Dendritic cell treated with granulocyte-macrophage colony-stimulating factor and Interleukin-4, amounts not matched to agents 40 ng/mL and 50 ng/mL, for 4 days (primary cell): ENCODE measurements around the gene TDRKH.
"Not testable (repeated sequence)": the region's sequence is repeated elsewhere in the genome, so short reads cannot be mapped to it uniquely, and the experiment has no call there.

Experiments used
- H3K27ac Mint-ChIP-seq: one replicate; pipeline ENCODE4 v1.8.0; 2022; ENCODE audit warnings: mild to moderate bottlenecking, mixed read lengths
- H3K27me3 Mint-ChIP-seq: one replicate; pipeline ENCODE4 v1.8.0; 2022; ENCODE audit warnings: mild to moderate bottlenecking, mixed read lengths
- H3K36me3 Mint-ChIP-seq: one replicate; pipeline ENCODE4 v1.8.0; 2022; ENCODE audit warnings: low read depth, mixed read lengths
- H3K4me1 Mint-ChIP-seq: one replicate; pipeline ENCODE4 v1.8.0; 2022; ENCODE audit warnings: low read depth, mixed read lengths
- H3K4me3 Mint-ChIP-seq: one replicate; pipeline ENCODE4 v1.8.0; 2022; ENCODE audit warnings: mild to moderate bottlenecking, moderate library complexity, mixed read lengths
- H3K9me3 Mint-ChIP-seq: one replicate; pipeline ENCODE4 v1.8.0; 2022; ENCODE audit warnings: mixed read lengths
- intact Hi-C: fragments of 100-400 bp; cut with micrococcal nuclease; formaldehyde crosslinking; loops from one replicate; pipeline ENCODE4 v1.15.0; 2022

Gene TDRKH

GRCh38 chr1:151802372-151802771 lies 12.1 kb upstream of the TDRKH start:
- Mint-ChIP-seq H3K36me3 (no peaks in the 10 kb centered on the region), H3K27me3 (peaks cover 57% of the 10 kb centered on the region), H3K9me3 (no peaks in the 10 kb centered on the region), H3K27ac (no peak overlapping the region), H3K4me3 (no peak overlapping the region), H3K4me1 (peaks cover 21% of the 10 kb centered on the region)
- intact Hi-C loops, result no loop called here

GRCh38 chr1:151801846-151802245 lies 11.5 kb upstream of the TDRKH start:
- Mint-ChIP-seq H3K4me3 (no peak overlapping the region), H3K36me3 (peaks cover 5% of the 10 kb centered on the region), H3K4me1 (peaks cover 18% of the 10 kb centered on the region), H3K9me3 (no peaks in the 10 kb centered on the region), H3K27me3 (peaks cover 53% of the 10 kb centered on the region), H3K27ac (no peak overlapping the region)
- intact Hi-C loops, result no loop called here

GRCh38 chr1:151801310-151801820 lies 11.1 kb upstream of the TDRKH start:
- peaks cover 10% of the 10 kb centered on the region for H3K36me3 Mint-ChIP-seq
- peaks cover 18% of the 10 kb centered on the region for H3K4me1 Mint-ChIP-seq
- H3K4me3 Mint-ChIP-seq, result no peak overlapping the region
- no peaks in the 10 kb centered on the region for H3K9me3 Mint-ChIP-seq
- H3K27ac Mint-ChIP-seq, result no peak overlapping the region
- intact Hi-C loops, result no loop called here
- H3K27me3 Mint-ChIP-seq, result peaks cover 52% of the 10 kb centered on the region

GRCh38 chr1:151800830-151801229 lies 10.5 kb upstream of the TDRKH start:
- peaks cover 10% of the 10 kb centered on the region for H3K36me3 Mint-ChIP-seq
- no peak overlapping the region for H3K27ac Mint-ChIP-seq
- intact Hi-C loops, result no loop called here
- no peak overlapping the region for H3K4me3 Mint-ChIP-seq
- H3K27me3 Mint-ChIP-seq, result peaks cover 48% of the 10 kb centered on the region
- no peaks in the 10 kb centered on the region for H3K9me3 Mint-ChIP-seq
- peaks cover 18% of the 10 kb centered on the region for H3K4me1 Mint-ChIP-seq

GRCh38 chr1:151799179-151800022 lies 9.1 kb upstream of the TDRKH start:
- H3K4me3 Mint-ChIP-seq, result no peak overlapping the region
- H3K4me1 Mint-ChIP-seq, result peaks cover 18% of the 10 kb centered on the region
- no peak overlapping the region for H3K27ac Mint-ChIP-seq
- intact Hi-C loops, result no loop called here
- peaks cover 37% of the 10 kb centered on the region for H3K27me3 Mint-ChIP-seq
- H3K9me3 Mint-ChIP-seq, result no peaks in the 10 kb centered on the region
- H3K36me3 Mint-ChIP-seq, result peaks cover 12% of the 10 kb centered on the region

GRCh38 chr1:151798571-151798970 lies 8.3 kb upstream of the TDRKH start:
- Mint-ChIP-seq H3K27me3 (peaks cover 30% of the 10 kb centered on the region), H3K27ac (no peak overlapping the region)

GRCh38 chr1:151790940-151791651 lies 796 bp upstream of the TDRKH start:
- peaks cover 41% of the 10 kb centered on the region for H3K36me3 Mint-ChIP-seq
- H3K4me1 Mint-ChIP-seq, result peaks cover 38% of the 10 kb centered on the region
- intact Hi-C loops, result loop anchor here (2.0 kb wide), 1 partner anchor 28 kb away; the partner anchor contains the start of gene MRPL9
- peak overlapping the region; percentile 91 for H3K27ac Mint-ChIP-seq
- H3K9me3 Mint-ChIP-seq, result no peaks in the 10 kb centered on the region
- no peaks in the 10 kb centered on the region for H3K27me3 Mint-ChIP-seq
- peak overlapping the region; percentile 95 for H3K4me3 Mint-ChIP-seq

More at GRCh38 chr1:151798571-151798970, 8.3 kb upstream of the TDRKH start:
- no peaks in the 10 kb centered on the region for H3K9me3 Mint-ChIP-seq
- H3K4me3 Mint-ChIP-seq, result no peak overlapping the region
- intact Hi-C loops, result no loop called here
- peaks cover 18% of the 10 kb centered on the region for H3K4me1 Mint-ChIP-seq
- peaks cover 21% of the 10 kb centered on the region for H3K36me3 Mint-ChIP-seq

- intact Hi-C loops, result no loop called here
- H3K27ac Mint-ChIP-seq, result no peak overlapping the region
- H3K4me1 Mint-ChIP-seq, result peaks cover 42% of the 10 kb centered on the region
- no peak overlapping the region for H3K4me3 Mint-ChIP-seq
- no peaks in the 10 kb centered on the region for H3K9me3 Mint-ChIP-seq
- H3K27me3 Mint-ChIP-seq, result no peaks in the 10 kb centered on the region
- peaks cover 32% of the 10 kb centered on the region for H3K36me3 Mint-ChIP-seq
Observed at GRCh38 chr1:151787689-151788088, 2.6 kb downstream of the TDRKH start.

GRCh38 chr1:151783796-151784195 lies 6.5 kb downstream of the TDRKH start:
- Mint-ChIP-seq H3K36me3 (peaks cover 51% of the 10 kb centered on the region), H3K27me3 (no peaks in the 10 kb centered on the region), H3K4me1 (peaks cover 43% of the 10 kb centered on the region), H3K27ac (no peak overlapping the region), H3K4me3 (no peak overlapping the region), H3K9me3 (no peaks in the 10 kb centered on the region)
- intact Hi-C loops, result no loop called here

- intact Hi-C loops, result no loop called here
- H3K27me3 Mint-ChIP-seq, result no peaks in the 10 kb centered on the region
- H3K27ac Mint-ChIP-seq, result no peak overlapping the region
- peak overlapping the region; percentile 50 for H3K4me3 Mint-ChIP-seq
- no peaks in the 10 kb centered on the region for H3K9me3 Mint-ChIP-seq
- H3K36me3 Mint-ChIP-seq, result peaks cover 51% of the 10 kb centered on the region
- peaks cover 39% of the 10 kb centered on the region for H3K4me1 Mint-ChIP-seq
Observed at GRCh38 chr1:151782741-151783140, 7.6 kb downstream of the TDRKH start.

GRCh38 chr1:151782026-151782425 lies 8.3 kb downstream of the TDRKH start:
- intact Hi-C loops, H3K27ac Mint-ChIP-seq, H3K9me3 Mint-ChIP-seq, H3K27me3 Mint-ChIP-seq: not testable (repeated sequence)
- peaks cover 58% of the 10 kb centered on the region for H3K36me3 Mint-ChIP-seq
- H3K4me1 Mint-ChIP-seq, result peaks cover 36% of the 10 kb centered on the region
- peak overlapping the region; percentile 1 for H3K4me3 Mint-ChIP-seq

- intact Hi-C loops, H3K27ac Mint-ChIP-seq: not testable (repeated sequence)
- peak overlapping the region; percentile 17 for H3K4me3 Mint-ChIP-seq
Observed at GRCh38 chr1:151780736-151781135, 9.6 kb downstream of the TDRKH start.

GRCh38 chr1:151779852-151780251 lies 10.4 kb downstream of the TDRKH start:
- Mint-ChIP-seq H3K4me1 (peaks cover 40% of the 10 kb centered on the region), H3K36me3 (peaks cover 80% of the 10 kb centered on the region), H3K9me3 (no peaks in the 10 kb centered on the region), H3K4me3 (no peak overlapping the region), H3K27me3 (no peaks in the 10 kb centered on the region), H3K27ac (no peak overlapping the region)
- intact Hi-C loops, result no loop called here

More at GRCh38 chr1:151780736-151781135, 9.6 kb downstream of the TDRKH start:
- not testable (repeated sequence) for H3K27me3 Mint-ChIP-seq, H3K9me3 Mint-ChIP-seq
- Mint-ChIP-seq H3K36me3 (peaks cover 71% of the 10 kb centered on the region), H3K4me1 (peaks cover 39% of the 10 kb centered on the region)

- Mint-ChIP-seq H3K4me1 (peaks cover 34% of the 10 kb centered on the region), H3K9me3 (no peaks in the 10 kb centered on the region), H3K4me3 (no peak overlapping the region), H3K27ac (no peak overlapping the region), H3K36me3 (peaks cover 99% of the 10 kb centered on the region), H3K27me3 (no peaks in the 10 kb centered on the region)
- intact Hi-C loops, result no loop called here
Observed at GRCh38 chr1:151777317-151777716, 13.0 kb downstream of the TDRKH start.
